Choroid plexus epithelial cell (primary cell): ENCODE data around the gene MYO18B.
"Not testable (repeated sequence)": the region's sequence is repeated elsewhere in the genome, so short reads cannot be mapped to it uniquely, and the experiment has no call there.

Experiments used
- DNase-seq: peaks from one replicate; pipeline ENCODE4 v3.0.0-alpha.2; 2010; ENCODE audit warnings: low read depth
- H3K4me3 ChIP-seq: 2 replicates; pipeline ENCODE4 v1.5.1; 2011; ENCODE audit warnings: low read depth, mild to moderate bottlenecking, control low read depth, low read length, moderate library complexity
- CTCF ChIP-seq: conservative IDR thresholded peaks from 2 replicates; pipeline ENCODE4 v1.5.1; 2011; ENCODE audit warnings: low read depth, mild to moderate bottlenecking, control low read depth, inconsistent platforms, low read length, moderate library complexity

Gene MYO18B

GRCh38 chr22:25702571-25703167, 39.3 kb upstream of the MYO18B start:
- no peak for TF ChIP-seq CTCF
- DNase-seq: no peak
- H3K4me3 ChIP-seq: no peak overlapping the region

- no peak for TF ChIP-seq CTCF
- no peak for DNase-seq
- no peak overlapping the region for H3K4me3 ChIP-seq
Measured at GRCh38 chr22:25704701-25705100, 37.3 kb upstream of the MYO18B start.

DNA sequence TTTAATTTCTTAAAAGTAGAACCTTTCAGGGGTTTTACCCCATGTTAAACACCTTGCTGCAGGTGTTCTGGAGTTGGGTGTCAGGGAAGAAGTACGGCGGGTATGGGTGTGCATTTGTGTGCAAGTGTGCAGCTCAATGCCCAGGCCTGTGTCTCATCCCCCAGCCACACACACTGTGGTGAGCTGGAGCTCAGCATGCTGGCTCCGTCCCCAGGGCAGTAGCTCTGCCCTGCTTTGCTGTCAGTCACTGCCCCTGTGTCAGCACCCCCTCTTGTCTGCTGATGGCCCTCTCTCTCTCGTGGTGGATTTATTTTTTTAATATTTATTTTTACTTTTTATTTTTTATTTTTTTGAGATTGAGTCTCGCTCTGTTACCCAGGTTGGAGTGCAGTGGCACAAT, 35.8 kb upstream of the MYO18B start:
- no peak for DNase-seq
- TF ChIP-seq CTCF: no peak

GRCh38 chr22:25708430-25708829, 33.6 kb upstream of the MYO18B start:
- DNase-seq, H3K4me3 ChIP-seq: not testable (repeated sequence)

More for the DNA sequence above, 35.8 kb upstream of the MYO18B start:
- no peak overlapping the region for H3K4me3 ChIP-seq

DNA sequence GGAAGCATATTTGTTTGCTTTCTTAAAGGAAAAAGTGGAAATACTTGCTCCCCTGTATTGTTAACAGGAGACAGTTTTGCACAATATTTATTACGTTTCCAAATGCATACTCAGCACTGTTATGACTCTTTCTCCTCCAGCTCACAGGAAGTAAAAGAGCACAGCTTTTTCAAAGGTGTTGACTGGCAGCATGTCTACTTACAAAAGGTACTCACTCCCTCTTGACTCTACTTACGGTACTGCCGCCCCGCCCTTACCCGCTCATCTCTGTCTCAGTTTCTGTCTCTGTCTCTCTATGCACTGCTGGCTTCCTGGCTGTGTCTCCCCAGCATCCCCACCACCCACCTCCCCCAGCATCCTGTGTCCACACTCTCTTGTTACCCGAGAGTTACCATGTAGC, 32.2 kb upstream of the MYO18B start:
- no peak for DNase-seq
- no peak for TF ChIP-seq CTCF

GRCh38 chr22:25710501-25710900, 31.5 kb upstream of the MYO18B start:
- no peak for DNase-seq
- no peak overlapping the region for H3K4me3 ChIP-seq
- TF ChIP-seq CTCF: no peak

More for the DNA sequence above, 32.2 kb upstream of the MYO18B start:
- H3K4me3 ChIP-seq: no peak overlapping the region

DNA sequence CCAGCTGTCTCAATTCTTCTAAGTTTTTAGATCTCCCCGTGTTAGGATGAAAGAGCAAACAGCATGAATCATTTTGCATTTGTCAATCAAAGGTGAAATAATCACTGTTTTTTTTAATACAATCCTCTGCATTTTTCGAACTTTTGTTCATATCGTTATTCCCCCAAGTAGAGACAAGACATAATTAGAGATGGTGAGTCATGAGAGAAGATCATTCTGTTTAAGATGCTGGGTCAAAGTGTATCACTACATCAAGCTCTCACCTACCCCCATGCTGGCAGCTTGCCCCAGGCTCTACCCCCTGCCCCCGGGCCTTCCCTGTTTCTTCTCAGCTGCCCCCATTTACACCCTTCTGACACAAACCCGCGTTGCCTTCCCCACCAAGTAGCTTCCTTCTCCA, 30.5 kb upstream of the MYO18B start:
- TF ChIP-seq CTCF: no peak
- no peak for DNase-seq
- no peak overlapping the region for H3K4me3 ChIP-seq
